Duodenal mucosa (tissue), 2 donors: ENCODE results near the gene UBE4B.

Experiments
- H3K27ac ChIP-seq: one replicate; pipeline ENCODE4 v1.7.0; 2013; ENCODE audit warnings: low read depth, low read length
- H3K27me3 ChIP-seq, 2 donors: one replicate each; pipeline ENCODE4 v1.7.0; 2013; ENCODE audit warnings: low read length in 2 of 2, control low read depth in 1 of 2; ENCODE audit not compliant: insufficient read depth in 2 of 2, control insufficient read depth in 1 of 2
- H3K36me3 ChIP-seq, 2 donors: one replicate each; pipeline ENCODE4 v1.7.0; 2013; ENCODE audit warnings: low read length in 2 of 2, control low read depth in 1 of 2; ENCODE audit not compliant: insufficient read depth in 2 of 2, control insufficient read depth in 1 of 2
- H3K4me1 ChIP-seq, 2 donors: one replicate each; pipeline ENCODE4 v1.7.0; 2013; ENCODE audit warnings: low read length in 2 of 2, control low read depth in 1 of 2; ENCODE audit not compliant: insufficient read depth in 2 of 2, control insufficient read depth in 1 of 2
- H3K4me3 ChIP-seq, 2 donors: one replicate each; pipeline ENCODE4 v1.7.0; 2013; ENCODE audit warnings: low read length in 2 of 2, low read depth in 1 of 2
- H3K9ac ChIP-seq, 2 donors: one replicate each; pipeline ENCODE4 v1.7.0; 2013; ENCODE audit warnings: low read length in 2 of 2, low read depth in 1 of 2
- H3K9me3 ChIP-seq, 2 donors: one replicate each; pipeline ENCODE4 v1.7.0; 2013; ENCODE audit warnings: low read length in 2 of 2, control low read depth in 1 of 2; ENCODE audit not compliant: control insufficient read depth in 1 of 2

UBE4B gene

GRCh38 chr1:10032590-10033358 is at the start of gene UBE4B:
Gene UBE4B, plus strand, starts transcription at chr1:10032958. Its CDS starts 713 bp downstream, at chr1:10033671.
- Histone ChIP-seq H3K9ac (peak within 1 kb of the TSS; percentile 93 to 94), H3K4me1 (peaks cover 8 to 14% of the 10 kb centered on the region in 2 donors), H3K27ac (peak within 1 kb of the TSS; percentile 89), H3K36me3 (peaks cover 0 to 6% of the 10 kb centered on the region in 2 donors), H3K27me3 (no peaks in the 10 kb centered on the region), H3K9me3 (no peaks in the 10 kb centered on the region), H3K4me3 (peak within 1 kb of the TSS; percentile 93 to 97)

GRCh38 chr1:9984253-9984652 is 48.5 kb upstream of the UBE4B start:
- peaks cover 11 to 31% of the 10 kb centered on the region in 2 donors for H3K36me3 ChIP-seq
- H3K27me3 ChIP-seq: no peaks in the 10 kb centered on the region
- no peaks in the 10 kb centered on the region for H3K4me1 ChIP-seq
- no peak overlapping the region for H3K9ac ChIP-seq
- no peak overlapping the region for H3K27ac ChIP-seq
- H3K4me3 ChIP-seq: no peak overlapping the region
- no peaks in the 10 kb centered on the region for H3K9me3 ChIP-seq

DNA sequence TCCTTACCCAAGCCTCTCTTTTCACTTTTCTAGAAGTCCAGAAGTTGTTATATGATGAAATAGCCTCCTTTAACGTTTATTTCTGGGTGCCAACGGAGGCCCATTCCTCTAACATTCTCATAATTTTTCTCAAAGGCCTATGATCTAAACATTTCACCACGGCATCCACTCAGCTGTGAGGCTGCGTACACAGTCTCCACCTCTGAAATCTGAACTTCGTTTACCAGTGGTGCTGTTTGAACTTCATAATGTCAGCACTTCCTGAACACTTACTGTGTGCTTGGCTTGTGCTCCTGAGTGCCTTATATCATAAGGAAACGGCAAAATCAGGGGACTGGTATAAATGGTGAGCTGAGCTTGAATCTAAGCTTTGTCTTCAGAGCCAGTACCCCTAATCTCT is 47.8 kb upstream of the UBE4B start:
- H3K9ac ChIP-seq: no peak overlapping the region
- H3K27ac ChIP-seq: no peak overlapping the region
- peaks cover 11 to 29% of the 10 kb centered on the region in 2 donors for H3K36me3 ChIP-seq
- H3K4me1 ChIP-seq: no peaks in the 10 kb centered on the region
- H3K27me3 ChIP-seq: no peaks in the 10 kb centered on the region
- H3K9me3 ChIP-seq: no peaks in the 10 kb centered on the region
- no peak overlapping the region for H3K4me3 ChIP-seq

DNA sequence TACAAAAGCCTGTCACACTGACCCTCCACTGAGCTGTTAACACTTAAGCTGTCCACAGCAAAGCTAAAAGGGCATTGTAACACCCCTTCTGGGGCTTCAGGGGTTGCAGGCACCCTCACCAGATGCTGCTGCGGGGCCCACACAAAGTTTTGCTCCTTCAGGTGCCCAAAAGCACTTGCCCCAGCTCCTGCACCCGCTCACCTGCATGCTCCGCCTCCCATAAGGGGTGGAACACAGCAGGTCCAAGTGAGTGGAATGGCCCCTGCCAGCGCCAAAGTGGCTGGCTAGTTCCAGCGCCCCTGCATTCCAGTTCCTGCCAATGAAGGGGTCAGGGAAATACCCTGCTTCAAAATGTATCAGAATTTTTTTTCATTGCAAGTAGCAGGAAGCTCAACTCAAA is 43.0 kb upstream of the UBE4B start:
- Histone ChIP-seq H3K4me3 (no peak overlapping the region), H3K9me3 (no peaks in the 10 kb centered on the region), H3K9ac (no peak overlapping the region), H3K4me1 (no peaks in the 10 kb centered on the region), H3K27me3 (no peaks in the 10 kb centered on the region), H3K27ac (no peak overlapping the region), H3K36me3 (peaks cover 0 to 4% of the 10 kb centered on the region in 2 donors)

DNA sequence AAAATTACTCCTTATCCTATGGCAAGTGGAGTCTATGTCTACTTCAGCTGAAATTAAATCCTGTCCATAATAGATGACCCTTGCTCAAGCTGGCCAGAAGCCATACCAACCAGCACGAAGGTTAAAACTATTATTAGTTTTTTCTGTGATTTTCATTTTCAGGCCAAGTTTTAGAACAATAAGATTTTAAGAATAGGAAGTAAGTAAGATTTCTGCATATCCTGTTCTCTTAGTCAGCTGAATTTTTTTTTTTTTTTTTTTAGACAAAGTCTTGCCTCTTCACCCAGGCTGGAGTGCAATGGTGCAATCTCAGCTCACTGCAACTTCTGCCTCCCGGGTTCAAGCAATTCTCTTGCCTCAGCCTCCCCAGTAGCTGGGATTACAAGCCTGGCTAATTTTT is 41.8 kb upstream of the UBE4B start:
- H3K9ac ChIP-seq: no peak overlapping the region
- H3K27ac ChIP-seq: no peak overlapping the region
- H3K27me3 ChIP-seq: no peaks in the 10 kb centered on the region
- no peak overlapping the region for H3K4me3 ChIP-seq
- no peaks in the 10 kb centered on the region for H3K36me3 ChIP-seq
- no peaks in the 10 kb centered on the region for H3K4me1 ChIP-seq
- no peaks in the 10 kb centered on the region for H3K9me3 ChIP-seq

GRCh38 chr1:9992910-9993309 is 39.8 kb upstream of the UBE4B start:
- Histone ChIP-seq H3K27me3 (peaks cover 7 to 8% of the 10 kb centered on the region in 2 donors), H3K36me3 (no peaks in the 10 kb centered on the region), H3K9me3 (no peaks in the 10 kb centered on the region), H3K9ac (no peak overlapping the region), H3K4me3 (no peak overlapping the region), H3K4me1 (peaks cover 0 to 6% of the 10 kb centered on the region in 2 donors), H3K27ac (no peak overlapping the region)

DNA sequence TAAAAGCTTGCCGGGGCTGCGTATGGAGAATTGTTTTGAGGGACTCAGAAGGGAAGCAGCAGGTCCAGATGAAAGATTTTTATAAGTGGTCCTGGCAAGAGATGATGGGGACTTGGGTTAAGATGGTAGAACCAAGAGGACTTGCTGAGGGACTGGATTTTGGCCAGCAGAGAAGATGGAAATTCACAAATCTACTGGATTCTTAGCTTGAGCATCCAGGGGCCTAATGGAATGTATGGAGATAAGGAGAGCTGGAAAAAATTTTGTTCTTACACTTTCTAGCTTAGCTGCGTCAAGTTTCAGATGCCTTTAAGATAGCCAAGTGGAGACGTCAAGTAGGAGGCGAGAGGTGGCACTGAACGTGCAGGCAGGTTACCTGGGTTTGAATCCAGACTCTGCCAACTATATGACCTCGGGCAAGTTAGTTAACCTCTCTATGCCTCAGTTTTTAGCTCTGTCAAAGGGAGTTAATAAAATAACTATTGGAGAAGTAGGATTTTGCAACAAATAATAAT is 39.1 kb upstream of the UBE4B start:
- Histone ChIP-seq H3K4me1 (peaks cover 0 to 8% of the 10 kb centered on the region in 2 donors), H3K27me3 (peaks cover 7 to 8% of the 10 kb centered on the region in 2 donors), H3K9me3 (no peaks in the 10 kb centered on the region), H3K27ac (no peak overlapping the region), H3K4me3 (no peak overlapping the region), H3K9ac (no peak overlapping the region), H3K36me3 (no peaks in the 10 kb centered on the region)

- H3K27me3 ChIP-seq: peaks cover 8 to 11% of the 10 kb centered on the region in 2 donors
- no peaks in the 10 kb centered on the region for H3K36me3 ChIP-seq
- no peak within 1 kb of the TSS for H3K9ac ChIP-seq
- no peak within 1 kb of the TSS for H3K27ac ChIP-seq
- peak within 1 kb of the TSS; percentile 40 to 65 for H3K4me3 ChIP-seq
- H3K9me3 ChIP-seq: no peaks in the 10 kb centered on the region
- H3K4me1 ChIP-seq: peaks cover 0 to 8% of the 10 kb centered on the region in 2 donors
Measured at GRCh38 chr1:9996624-9997582, 35.9 kb upstream of the UBE4B start, which contains the start of gene RBP7. Gene RBP7, plus strand, starts transcription at chr1:9997228. Its CDS starts 31 bp downstream, at chr1:9997259.

GRCh38 chr1:10001016-10001665 is 31.6 kb upstream of the UBE4B start:
- H3K9me3 ChIP-seq: no peaks in the 10 kb centered on the region
- no peak overlapping the region for H3K9ac ChIP-seq
- H3K36me3 ChIP-seq: no peaks in the 10 kb centered on the region
- no peak overlapping the region for H3K4me3 ChIP-seq
- peaks cover 8 to 11% of the 10 kb centered on the region in 2 donors for H3K27me3 ChIP-seq
- H3K27ac ChIP-seq: no peak overlapping the region
- H3K4me1 ChIP-seq: peaks cover 0 to 8% of the 10 kb centered on the region in 2 donors
